Muscle layer of duodenum (tissue), 2 donors: ENCODE results near the gene RCN1.

ENCODE experiments used
- H3K27ac ChIP-seq: one replicate; pipeline ENCODE4 v1.7.0; 2013; ENCODE audit warnings: mild to moderate bottlenecking, low read length
- H3K27me3 ChIP-seq: one replicate; pipeline ENCODE4 v1.7.0; 2013; ENCODE audit warnings: low read depth, mild to moderate bottlenecking, control low read depth, low read length
- H3K36me3 ChIP-seq, 2 donors: one replicate each; pipeline ENCODE4 v1.7.0; 2013; ENCODE audit warnings: low read length in 2 of 2, control low read depth in 1 of 2, mild to moderate bottlenecking in 1 of 2; ENCODE audit not compliant: insufficient read depth in 2 of 2, control insufficient read depth in 1 of 2
- H3K4me1 ChIP-seq, 2 donors: one replicate each; pipeline ENCODE4 v1.7.0; 2013; ENCODE audit warnings: low read length in 2 of 2, mild to moderate bottlenecking in 2 of 2, control low read depth in 1 of 2, moderate library complexity in 1 of 2; ENCODE audit not compliant: insufficient read depth in 2 of 2, control insufficient read depth in 1 of 2
- H3K4me3 ChIP-seq, 2 donors: one replicate each; pipeline ENCODE4 v1.7.0; 2013; ENCODE audit warnings: low read length in 2 of 2, low read depth in 1 of 2, mild to moderate bottlenecking in 1 of 2
- H3K9me3 ChIP-seq, 2 donors: one replicate each; pipeline ENCODE4 v1.7.0; 2013; ENCODE audit warnings: low read length in 2 of 2, control low read depth in 1 of 2, mild to moderate bottlenecking in 1 of 2; ENCODE audit not compliant: control insufficient read depth in 1 of 2
- donor health status: healthy.

The RCN1 gene

GRCh38 chr11:32081129-32081641 is 9.7 kb upstream of the RCN1 start:
- Histone ChIP-seq H3K27me3 (no peaks in the 10 kb centered on the region), H3K4me3 (no peak overlapping the region), H3K9me3 (no peaks in the 10 kb centered on the region), H3K4me1 (no peaks in the 10 kb centered on the region), H3K36me3 (no peaks in the 10 kb centered on the region), H3K27ac (no peak overlapping the region)

GRCh38 chr11:32081901-32082300 is 9.0 kb upstream of the RCN1 start:
- no peak overlapping the region for H3K4me3 ChIP-seq
- no peaks in the 10 kb centered on the region for H3K36me3 ChIP-seq
- no peaks in the 10 kb centered on the region for H3K27me3 ChIP-seq
- H3K27ac ChIP-seq, result no peak overlapping the region
- no peaks in the 10 kb centered on the region for H3K9me3 ChIP-seq
- H3K4me1 ChIP-seq, result no peaks in the 10 kb centered on the region

DNA sequence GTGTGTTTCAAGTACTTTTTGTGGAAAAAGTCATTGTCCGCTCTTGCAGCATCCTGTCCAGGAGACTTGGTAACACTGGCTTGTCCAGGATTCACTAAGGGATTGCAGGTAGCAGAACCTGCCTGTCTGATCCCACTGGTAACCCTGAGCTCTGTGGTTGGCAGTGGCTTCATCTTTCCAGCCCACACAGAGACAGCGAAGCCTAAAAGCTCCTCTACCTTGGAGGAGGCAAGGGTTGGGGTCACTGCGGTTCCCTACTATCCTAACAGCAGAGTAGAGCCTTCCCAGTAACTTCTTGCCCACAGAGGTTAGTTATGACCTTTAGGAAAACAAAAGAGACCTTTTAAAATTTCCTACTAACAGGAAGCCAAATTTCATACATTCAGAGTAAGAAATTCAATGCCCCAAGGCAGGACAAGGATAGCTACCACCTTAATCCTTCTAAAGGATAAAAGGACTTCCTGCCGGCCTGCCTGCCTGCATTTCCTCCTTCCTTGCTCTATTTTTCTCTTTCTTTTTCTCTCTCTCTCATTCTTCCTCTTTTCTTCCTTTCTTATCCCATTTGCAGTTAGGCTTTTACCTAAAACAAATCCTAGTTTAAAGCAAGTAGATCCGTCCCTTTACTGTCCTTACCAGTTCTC is 8.4 kb upstream of the RCN1 start:
- Histone ChIP-seq H3K27me3 (no peaks in the 10 kb centered on the region), H3K9me3 (no peaks in the 10 kb centered on the region), H3K36me3 (no peaks in the 10 kb centered on the region), H3K4me3 (no peak overlapping the region), H3K27ac (no peak overlapping the region), H3K4me1 (no peaks in the 10 kb centered on the region)

DNA sequence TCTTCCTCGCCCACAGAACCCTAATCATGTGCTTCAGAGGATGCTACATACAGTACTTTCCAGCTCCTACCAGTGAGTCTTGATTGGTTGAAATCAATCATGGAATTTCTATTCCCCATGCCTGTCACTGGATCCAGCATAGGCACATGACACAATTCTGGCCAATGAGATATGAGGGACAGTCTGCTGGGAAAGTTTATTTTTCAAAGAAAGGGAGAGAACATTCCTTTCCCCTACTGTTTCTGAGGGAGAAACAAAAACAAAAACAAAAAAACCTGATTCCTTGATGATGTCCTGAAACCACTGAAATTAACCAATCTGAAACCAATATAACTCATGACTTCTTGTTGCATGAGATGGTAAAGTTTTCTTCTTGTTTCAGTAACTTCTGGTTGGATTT is 3.3 kb upstream of the RCN1 start:
- Histone ChIP-seq H3K4me1 (peaks cover 2 to 15% of the 10 kb centered on the region in 2 donors), H3K9me3 (no peaks in the 10 kb centered on the region), H3K4me3 (no peak overlapping the region), H3K27me3 (no peaks in the 10 kb centered on the region), H3K27ac (no peak overlapping the region), H3K36me3 (peaks cover 0 to 6% of the 10 kb centered on the region in 2 donors)

DNA sequence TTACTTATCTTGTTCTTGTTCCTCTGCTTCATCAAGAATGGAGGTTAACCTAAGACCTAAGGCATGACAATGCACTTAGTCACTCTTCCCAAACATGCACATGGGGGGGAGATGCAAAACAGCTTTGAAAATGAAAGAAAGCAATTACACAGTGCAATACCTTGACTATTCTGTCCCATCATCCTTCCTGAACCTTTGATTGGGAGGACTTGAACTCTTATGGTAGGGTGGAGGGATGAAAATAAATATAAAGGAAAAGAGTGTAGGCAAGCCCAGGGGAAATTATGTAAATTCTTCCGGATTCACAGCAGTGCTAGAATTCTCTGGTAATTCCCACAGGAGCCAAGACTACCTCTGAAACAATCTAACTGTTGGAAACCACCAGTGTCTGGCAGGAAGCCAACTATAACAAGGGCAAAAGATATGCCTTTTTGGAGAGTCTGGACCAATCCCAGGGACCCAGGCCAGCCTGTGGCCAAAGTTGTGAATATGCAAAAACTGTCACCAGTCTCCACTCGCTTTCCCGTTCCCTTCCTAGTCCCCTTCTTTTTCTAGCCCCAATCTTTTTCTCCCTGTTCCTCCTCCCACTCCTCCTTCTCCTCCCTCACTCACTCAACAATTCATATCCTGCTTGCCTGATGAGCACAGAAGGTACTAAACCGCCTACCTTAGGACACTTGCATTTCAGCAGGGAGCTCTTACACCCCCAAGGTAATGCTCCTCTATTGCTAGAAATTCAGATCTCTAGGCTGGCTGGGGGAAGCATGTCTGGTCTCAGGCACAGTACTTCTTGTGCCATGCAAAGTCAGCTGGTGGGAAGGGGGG is 2.5 kb upstream of the RCN1 start:
- Histone ChIP-seq H3K4me1 (peaks cover 10 to 22% of the 10 kb centered on the region in 2 donors), H3K27ac (no peak overlapping the region), H3K36me3 (peaks cover 0 to 6% of the 10 kb centered on the region in 2 donors), H3K9me3 (no peaks in the 10 kb centered on the region), H3K27me3 (no peaks in the 10 kb centered on the region), H3K4me3 (no peak overlapping the region)

DNA sequence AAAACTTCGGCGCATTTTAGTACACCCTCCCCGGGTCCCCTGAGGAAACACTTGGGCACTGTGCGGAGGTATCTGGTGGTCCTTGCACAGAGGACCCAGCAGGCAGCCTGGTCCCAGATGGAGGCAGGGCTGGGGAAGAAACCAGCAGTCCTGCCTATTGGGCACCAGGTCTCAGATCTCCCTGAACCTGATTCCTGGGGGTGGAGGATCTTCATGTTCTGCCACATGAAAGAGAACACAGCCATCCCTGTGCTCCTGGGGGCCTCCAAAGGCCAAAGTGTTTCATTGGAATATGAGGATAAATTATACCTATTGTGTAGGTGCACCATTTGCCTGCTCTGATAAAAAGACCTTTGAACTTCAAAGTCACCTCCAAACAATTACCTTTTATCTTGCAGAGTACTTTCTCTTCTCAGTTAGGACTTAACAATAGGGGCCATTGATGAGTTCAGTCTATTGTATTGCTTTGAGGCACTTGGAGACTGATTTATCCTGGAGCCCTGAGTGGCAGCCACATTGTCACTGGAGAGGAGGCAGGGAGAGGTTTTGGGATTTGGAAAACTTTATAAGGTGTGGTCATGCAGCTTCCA is 1.8 kb downstream of the RCN1 start:
- Histone ChIP-seq H3K27ac (no peak overlapping the region), H3K27me3 (no peaks in the 10 kb centered on the region), H3K9me3 (no peaks in the 10 kb centered on the region), H3K4me3 (peak overlapping the region; percentile 58 to 90), H3K4me1 (peaks cover 11 to 24% of the 10 kb centered on the region in 2 donors), H3K36me3 (peaks cover 6 to 10% of the 10 kb centered on the region in 2 donors)

DNA sequence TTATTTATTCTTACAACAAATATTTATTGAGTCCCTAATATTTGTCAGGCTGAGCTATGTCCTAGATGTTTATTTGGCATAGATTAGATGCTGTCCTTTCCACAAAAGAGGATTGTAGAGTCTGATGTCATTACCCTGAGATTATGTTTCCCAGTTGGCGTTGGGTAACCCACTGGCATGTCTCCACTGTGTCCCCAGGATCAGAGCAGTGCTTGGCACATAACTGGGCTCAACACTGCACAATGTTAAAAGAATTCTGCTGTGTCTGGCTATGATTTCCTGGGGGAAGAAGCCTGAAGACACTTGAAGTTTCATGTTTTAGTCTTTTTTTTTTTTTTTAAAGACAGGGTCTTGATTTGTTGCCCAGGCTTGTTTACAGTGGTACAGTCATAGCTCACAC is 4.0 kb downstream of the RCN1 start:
- Histone ChIP-seq H3K36me3 (peaks cover 11 to 29% of the 10 kb centered on the region in 2 donors), H3K27me3 (no peaks in the 10 kb centered on the region), H3K4me1 (peaks cover 11 to 24% of the 10 kb centered on the region in 2 donors), H3K4me3 (no peak overlapping the region), H3K9me3 (no peaks in the 10 kb centered on the region), H3K27ac (no peak overlapping the region)

GRCh38 chr11:32098142-32098903 is 7.4 kb downstream of the RCN1 start:
- Histone ChIP-seq H3K4me1 (peaks cover 1 to 2% of the 10 kb centered on the region in 2 donors), H3K27ac (no peak overlapping the region), H3K36me3 (peaks cover 42 to 50% of the 10 kb centered on the region in 2 donors), H3K4me3 (no peak overlapping the region), H3K9me3 (no peaks in the 10 kb centered on the region), H3K27me3 (no peaks in the 10 kb centered on the region)

DNA sequence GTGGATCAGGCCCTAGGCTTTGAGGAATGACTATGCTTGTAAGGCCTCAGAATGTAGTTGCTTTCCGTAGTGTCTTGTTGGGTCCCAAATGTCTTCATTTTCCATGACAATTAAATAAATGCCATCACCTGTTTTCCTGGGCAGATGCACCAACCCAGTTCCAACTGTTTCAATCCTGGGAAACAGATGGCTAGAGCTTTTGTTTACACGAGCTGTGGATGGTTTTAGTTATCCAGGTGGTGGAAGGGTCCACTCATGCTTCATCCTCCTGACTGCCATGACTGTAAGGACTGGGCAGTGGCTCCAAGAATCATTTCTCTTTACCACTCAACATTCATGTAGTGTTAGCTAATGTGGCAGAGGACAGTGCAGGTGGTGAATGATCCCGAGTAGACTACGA is 8.6 kb downstream of the RCN1 start:
- Histone ChIP-seq H3K27me3 (no peaks in the 10 kb centered on the region), H3K27ac (no peak overlapping the region), H3K4me1 (no peaks in the 10 kb centered on the region), H3K4me3 (no peak overlapping the region), H3K9me3 (no peaks in the 10 kb centered on the region), H3K36me3 (peaks cover 42 to 57% of the 10 kb centered on the region in 2 donors)

- peaks cover 42 to 57% of the 10 kb centered on the region in 2 donors for H3K36me3 ChIP-seq
- no peaks in the 10 kb centered on the region for H3K9me3 ChIP-seq
- H3K27me3 ChIP-seq, result no peaks in the 10 kb centered on the region
- H3K4me3 ChIP-seq, result no peak overlapping the region
- no peaks in the 10 kb centered on the region for H3K4me1 ChIP-seq
- H3K27ac ChIP-seq, result no peak overlapping the region
Observed at GRCh38 chr11:32100495-32100894, 9.6 kb downstream of the RCN1 start.

DNA sequence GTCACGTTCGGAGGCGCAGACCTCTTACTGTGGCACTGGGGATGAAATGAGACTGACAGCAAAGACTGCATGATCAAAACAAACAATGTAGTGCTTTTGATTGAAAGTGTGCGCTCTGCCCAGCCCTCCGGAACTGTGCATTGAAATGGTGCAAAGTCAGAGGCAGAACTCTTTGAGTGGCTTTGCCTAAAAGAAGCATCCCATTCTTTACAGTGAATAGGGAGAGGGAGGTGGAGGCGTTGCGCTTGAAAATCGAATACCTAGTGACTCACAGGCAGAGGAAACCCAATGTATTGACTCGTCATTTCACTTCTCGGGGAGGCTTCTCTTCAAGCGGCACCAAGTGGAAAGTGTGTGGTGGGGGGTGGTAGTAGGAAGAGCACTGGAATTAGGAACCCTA is 10.9 kb downstream of the RCN1 start:
- Histone ChIP-seq H3K9me3 (no peaks in the 10 kb centered on the region), H3K27me3 (no peaks in the 10 kb centered on the region), H3K27ac (no peak overlapping the region), H3K36me3 (peaks cover 47 to 62% of the 10 kb centered on the region in 2 donors), H3K4me3 (no peak overlapping the region), H3K4me1 (no peaks in the 10 kb centered on the region)
